A673 (cell line): ENCODE results near the gene PKP3. TPM values are rescaled to one million over a fixed set of nuclear protein-coding genes. Genes with fewer than 3 reads are reported as not detected.

ENCODE experiments used
- BruUV-seq: library from RNA; stranded (reverse); fragments of 400-500 nt; replicated peaks from 2 replicates; lab custom pipeline; 2021; lab: Mats Ljungman, UMichigan
- CTCF ChIA-PET: fragments of 300-600 bp; sonication (Branson Sonifier 250); formaldehyde crosslinking; loops from one replicate; lab custom pipeline; 2022; ENCODE audit warnings: antibody characterized with exemption; lab: Charles Lee
- POLR2A ChIA-PET: fragments of 300-600 bp; sonication (Branson Sonifier 250); formaldehyde crosslinking; loops from one replicate; lab custom pipeline; 2022; ENCODE audit warnings: antibody characterized with exemption; ENCODE audit not compliant: low non-redundant PET; lab: Charles Lee
- DNase-seq: peaks from one replicate; pipeline ENCODE4 v3.0.0-alpha.2; 2015; ENCODE audit warnings: low spot score
- H3K27ac ChIP-seq: fragments of 200-600 bp; sonication (generic); 2 replicates; pipeline ENCODE4 v1.5.1; 2016; ENCODE audit warnings: mixed run types, low read depth, mild to moderate bottlenecking, mixed read lengths, antibody characterized with exemption, low read length; ENCODE audit not compliant: poor library complexity, severe bottlenecking
- H3K27me3 ChIP-seq: fragments of 200-600 bp; sonication (generic); replicated peaks from 2 replicates; pipeline ENCODE4 v1.6.1; 2017; ENCODE audit warnings: mixed run types, low read depth, mild to moderate bottlenecking, mixed read lengths, antibody characterized with exemption, low read length; ENCODE audit not compliant: insufficient read depth, poor library complexity
- H3K36me3 ChIP-seq: fragments of 200-600 bp; sonication (generic); 2 replicates; pipeline ENCODE4 v1.6.1; 2016; ENCODE audit warnings: mixed run types, mild to moderate bottlenecking, mixed read lengths, antibody characterized with exemption, low read length; ENCODE audit not compliant: insufficient read depth, poor library complexity, severe bottlenecking
- H3K4me1 ChIP-seq: fragments of 200-600 bp; sonication (generic); 2 replicates; pipeline ENCODE4 v1.6.1; 2017; ENCODE audit warnings: mixed run types, mild to moderate bottlenecking, mixed read lengths, antibody characterized with exemption, low read length; ENCODE audit not compliant: insufficient read depth, poor library complexity, severe bottlenecking
- H3K4me3 ChIP-seq: fragments of 200-600 bp; sonication (generic); 2 replicates; pipeline ENCODE4 v1.5.1; 2016; ENCODE audit warnings: low read depth, mixed run types, mild to moderate bottlenecking, mixed read lengths, low read length; ENCODE audit not compliant: poor library complexity, severe bottlenecking
- H3K9me3 ChIP-seq: fragments of 200-600 bp; sonication (generic); 2 replicates; pipeline ENCODE4 v1.6.1; 2016; ENCODE audit warnings: mixed run types, low read depth, mild to moderate bottlenecking, mixed read lengths, antibody characterized with exemption, low read length; ENCODE audit not compliant: poor library complexity, severe bottlenecking
- EZH2 ChIP-seq: fragments of 200-600 bp; sonication (generic); IDR thresholded peaks from 2 replicates; pipeline ENCODE4 v1.6.1; 2017; ENCODE audit warnings: borderline replicate concordance, low read depth, mild to moderate bottlenecking, mixed read lengths, antibody characterized with exemption, low read length; ENCODE audit not compliant: poor library complexity, severe bottlenecking
- intact Hi-C: fragments of 100-400 bp; cut with micrococcal nuclease; formaldehyde crosslinking; loops from one replicate; pipeline ENCODE4 v1.10.0; 2022; ENCODE audit not compliant: unreplicated experiment
- total RNA-seq: library from RNA; stranded (reverse); gene quantifications from 2 replicates; pipeline ENCODE4 v1.2.3, GENCODE V29; 2021
- TF ChIP-seq, protein P1 (sequence below): fragments of 300-800, 200-600 bp; sonication (generic); conservative IDR thresholded peaks from 2 replicates; pipeline ENCODE4 v1.5.1; 2017; ENCODE audit warnings: low read depth, mild to moderate bottlenecking, antibody characterized with exemption, low read length, moderate library complexity, mixed read lengths

Gene PKP3
- total RNA-seq, 1 experiment from 2014 or later = not detected

DNA sequence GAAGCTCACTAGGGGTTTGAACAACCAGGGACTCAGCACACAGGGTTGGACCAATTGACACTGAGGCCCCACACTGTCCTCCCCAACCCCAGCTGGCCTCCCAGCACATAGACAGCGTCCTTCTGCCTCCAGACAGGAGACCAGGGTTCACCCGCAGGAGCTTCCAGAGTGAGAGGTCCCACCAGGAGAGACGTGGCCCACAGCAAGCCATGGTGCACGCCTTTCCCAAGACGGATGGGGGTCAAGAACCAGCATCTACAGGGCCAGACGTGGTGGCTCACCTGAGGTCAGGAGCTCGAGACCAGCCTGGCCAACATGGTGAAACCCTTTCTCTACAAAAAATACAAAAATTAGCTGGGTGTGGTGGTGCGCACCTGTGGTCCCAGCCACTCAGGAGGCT lies 32.8 kb downstream of the PKP3 start:
- TF ChIP-seq, protein P1, sequence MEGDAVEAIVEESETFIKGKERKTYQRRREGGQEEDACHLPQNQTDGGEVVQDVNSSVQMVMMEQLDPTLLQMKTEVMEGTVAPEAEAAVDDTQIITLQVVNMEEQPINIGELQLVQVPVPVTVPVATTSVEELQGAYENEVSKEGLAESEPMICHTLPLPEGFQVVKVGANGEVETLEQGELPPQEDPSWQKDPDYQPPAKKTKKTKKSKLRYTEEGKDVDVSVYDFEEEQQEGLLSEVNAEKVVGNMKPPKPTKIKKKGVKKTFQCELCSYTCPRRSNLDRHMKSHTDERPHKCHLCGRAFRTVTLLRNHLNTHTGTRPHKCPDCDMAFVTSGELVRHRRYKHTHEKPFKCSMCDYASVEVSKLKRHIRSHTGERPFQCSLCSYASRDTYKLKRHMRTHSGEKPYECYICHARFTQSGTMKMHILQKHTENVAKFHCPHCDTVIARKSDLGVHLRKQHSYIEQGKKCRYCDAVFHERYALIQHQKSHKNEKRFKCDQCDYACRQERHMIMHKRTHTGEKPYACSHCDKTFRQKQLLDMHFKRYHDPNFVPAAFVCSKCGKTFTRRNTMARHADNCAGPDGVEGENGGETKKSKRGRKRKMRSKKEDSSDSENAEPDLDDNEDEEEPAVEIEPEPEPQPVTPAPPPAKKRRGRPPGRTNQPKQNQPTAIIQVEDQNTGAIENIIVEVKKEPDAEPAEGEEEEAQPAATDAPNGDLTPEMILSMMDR = no peak
- no peak for TF ChIP-seq EZH2
- H3K9me3 ChIP-seq = no peaks in the 10 kb centered on the region
- ChIA-PET CTCF (interaction anchor here (0.9 kb wide), 1 partner anchor 176 kb away, joined by 3 read pairs; no protein-coding TSS in a partner anchor), POLR2A (no interaction called here)
- no TSS peak for BruUV-seq
- H3K27me3 ChIP-seq = peaks cover 13% of the 10 kb centered on the region
- H3K4me3 ChIP-seq = no peak overlapping the region
- intact Hi-C loops = no loop called here
- DNase-seq = no peak
- H3K36me3 ChIP-seq = no peaks in the 10 kb centered on the region
- H3K4me1 ChIP-seq = no peaks in the 10 kb centered on the region
- H3K27ac ChIP-seq = no peak overlapping the region

DNA sequence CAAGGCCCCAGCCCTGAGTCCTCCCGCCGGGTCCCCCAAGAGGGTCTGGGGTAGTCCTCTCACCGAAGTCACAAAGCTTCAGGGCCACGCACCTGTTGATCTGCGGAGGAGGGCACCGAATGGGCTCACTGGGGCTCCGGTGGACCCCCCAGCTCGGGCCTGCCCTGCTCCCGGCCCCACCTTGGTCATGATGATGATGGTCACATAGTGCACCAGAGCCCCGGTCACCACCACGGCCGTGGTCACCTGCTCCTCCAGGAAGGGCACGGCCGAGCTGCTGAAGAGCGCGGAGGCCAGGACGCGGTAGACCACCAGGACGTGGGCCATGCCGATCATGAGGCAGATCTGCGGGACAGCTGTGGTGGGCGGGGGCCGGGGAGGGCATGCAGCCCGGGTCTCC lies 34.3 kb downstream of the PKP3 start:
- ChIA-PET CTCF (no interaction called here), POLR2A (no interaction called here)
- Histone ChIP-seq H3K36me3 (no peaks in the 10 kb centered on the region), H3K27ac (no peak overlapping the region), H3K27me3 (peaks cover 13% of the 10 kb centered on the region), H3K4me3 (no peak overlapping the region), H3K9me3 (no peaks in the 10 kb centered on the region), H3K4me1 (no peaks in the 10 kb centered on the region)
- TF ChIP-seq, protein P1 = no peak
- TF ChIP-seq EZH2 = no peak
- no TSS peak for BruUV-seq
- DNase-seq = no peak
- intact Hi-C loops = no loop called here

DNA sequence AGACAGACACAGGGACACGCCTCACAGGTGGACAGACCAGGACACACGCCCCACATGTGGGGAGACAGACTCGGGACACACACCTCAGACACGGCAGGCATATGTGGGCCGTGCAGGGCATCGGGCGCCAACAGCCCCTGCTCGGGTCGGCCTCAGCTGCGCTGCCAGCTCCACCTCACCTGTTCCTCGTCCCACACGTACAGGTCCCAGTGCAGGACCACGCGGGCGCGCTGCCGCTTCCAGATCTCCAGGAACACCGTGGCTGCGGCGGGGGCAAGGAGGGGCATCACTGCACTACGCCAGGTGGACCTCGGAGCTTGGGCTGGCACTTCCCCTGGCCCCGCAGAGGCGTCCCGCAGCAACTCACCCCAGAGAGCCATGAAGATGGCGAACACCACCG lies 35.4 kb downstream of the PKP3 start:
- DNase-seq = no peak
- H3K4me3 ChIP-seq = no peak overlapping the region
- H3K27me3 ChIP-seq = peaks cover 9% of the 10 kb centered on the region
- no peaks in the 10 kb centered on the region for H3K4me1 ChIP-seq
- TF ChIP-seq, protein P1 = no peak
- TF ChIP-seq EZH2 = no peak
- H3K36me3 ChIP-seq = no peaks in the 10 kb centered on the region
- no peaks in the 10 kb centered on the region for H3K9me3 ChIP-seq
- ChIA-PET POLR2A (no interaction called here), CTCF (no interaction called here)
- H3K27ac ChIP-seq = no peak overlapping the region
- intact Hi-C loops = no loop called here
- BruUV-seq = no TSS peak
